ENCODE data around the gene RCBTB2.
"Not testable (repeated sequence)": the region's sequence is repeated elsewhere in the genome, so short reads cannot be mapped to it uniquely, and the experiment has no call there.

Gene RCBTB2

GRCh38 chr13:48456546-48456945, 76.3 kb downstream of the RCBTB2 start:
- Histone ChIP-seq H3K27ac (ENCODE audit: extremely low read depth, low read depth, low read length) (no peak overlapping the region), H3K4me3 (ENCODE audit: low read depth, low read length) (no peak overlapping the region), H3K36me3 (ENCODE audit: control insufficient read depth in 2 of 2, insufficient read depth in 1 of 2, low read length in 2 of 2) (peaks cover 8 to 14% of the 10 kb centered on the region in 2 experiments), H3K9me3 (ENCODE audit: control insufficient read depth, insufficient read depth, low read depth, low read length) (no peaks in the 10 kb centered on the region), H3K4me1 (ENCODE audit: control insufficient read depth, insufficient read depth, low read length) (peaks cover 2% of the 10 kb centered on the region; the same call in 1 of the 2 replicates)
- TF ChIP-seq ZNF324 (tag by site-specific recombination; IDR thresholded peaks at IDR 0.05) (no peak), ZSCAN23 (tag by site-specific recombination; IDR thresholded peaks at IDR 0.05) (no peak), ZNF843 (tag by site-specific recombination; IDR thresholded peaks at IDR 0.05) (no peak), ZNF513 (tag by site-specific recombination; IDR thresholded peaks at IDR 0.05) (no peak), ZNF660 (tag by site-specific recombination; IDR thresholded peaks at IDR 0.05) (no peak), OSR2 (tag by site-specific recombination; IDR thresholded peaks at IDR 0.05) (no peak)
- ChIA-PET POLR2A (no interaction called here), CTCF (no interaction called here)

GRCh38 chr13:48451196-48451595, 81.7 kb downstream of the RCBTB2 start:
- H3K4me3 ChIP-seq (ENCODE audit: low read depth, low read length); POLR2A ChIA-PET; H3K36me3 ChIP-seq (ENCODE audit: control insufficient read depth in 2 of 2, insufficient read depth in 1 of 2, low read length in 2 of 2); H3K9me3 ChIP-seq (ENCODE audit: control insufficient read depth, insufficient read depth, low read depth, low read length); H3K4me1 ChIP-seq (ENCODE audit: control insufficient read depth, insufficient read depth, low read length); H3K27ac ChIP-seq (ENCODE audit: extremely low read depth, low read depth, low read length): not testable (repeated sequence)
- CTCF ChIA-PET = interaction anchor here (0.7 kb wide), 1 partner anchor 28 kb away, joined by 3 read pairs; no protein-coding TSS in a partner anchor

- Histone ChIP-seq H3K4me1 (ENCODE audit: control insufficient read depth, insufficient read depth, low read length) (peaks cover 2% of the 10 kb centered on the region; the same call in 1 of the 2 replicates), H3K27ac (ENCODE audit: extremely low read depth, low read depth, low read length) (no peak overlapping the region), H3K9me3 (ENCODE audit: control insufficient read depth, insufficient read depth, low read depth, low read length) (no peaks in the 10 kb centered on the region), H3K4me3 (ENCODE audit: low read depth, low read length) (no peak overlapping the region), H3K36me3 (ENCODE audit: control insufficient read depth in 2 of 2, insufficient read depth in 1 of 2, low read length in 2 of 2) (no peaks in the 10 kb centered on the region)
- CTCF ChIA-PET = no interaction called here
- TF ChIP-seq ZNF350 (tag by site-specific recombination; IDR thresholded peaks at IDR 0.05) (no peak), ZFP3 (tag by site-specific recombination; IDR thresholded peaks at IDR 0.05; ENCODE audit: low read depth) (no peak), ZIC2 (tag by site-specific recombination; IDR thresholded peaks at IDR 0.05) (no peak), INSM2 (tag by site-specific recombination; IDR thresholded peaks at IDR 0.05) (no peak), ZNF394 (tag by site-specific recombination; IDR thresholded peaks at IDR 0.05; ENCODE audit: borderline replicate concordance) (no peak), ZNF571 (tag by site-specific recombination; IDR thresholded peaks at IDR 0.05) (no peak), ZNF239 (tag by site-specific recombination; IDR thresholded peaks at IDR 0.05) (no peak), ZNF121 (tag by site-specific recombination; IDR thresholded peaks at IDR 0.05) (no peak)
- POLR2A ChIA-PET = no interaction called here
Observed at GRCh38 chr13:48449656-48450055, 83.2 kb downstream of the RCBTB2 start.

GRCh38 chr13:48448959-48449614, 83.8 kb downstream of the RCBTB2 start:
- ChIA-PET CTCF (no interaction called here), POLR2A (no interaction called here)
- Histone ChIP-seq H3K36me3 (ENCODE audit: control insufficient read depth in 2 of 2, insufficient read depth in 1 of 2, low read length in 2 of 2) (no peaks in the 10 kb centered on the region), H3K4me1 (ENCODE audit: control insufficient read depth, insufficient read depth, low read length) (peaks cover 2% of the 10 kb centered on the region; the same call in 1 of the 2 replicates), H3K27ac (ENCODE audit: extremely low read depth, low read depth, low read length) (no peak overlapping the region), H3K9me3 (ENCODE audit: control insufficient read depth, insufficient read depth, low read depth, low read length) (no peaks in the 10 kb centered on the region), H3K4me3 (ENCODE audit: low read depth, low read length) (no peak overlapping the region)
- no peak for TF ChIP-seq SETDB1 (IDR thresholded peaks at IDR 0.05; ENCODE audit: insufficient read length, low read length)
- TF ChIP-seq ZNF335 (tag by site-specific recombination; conservative IDR thresholded peaks at IDR 0.05) = no peak
